K562 (cell line): Measurements from ENCODE around the gene FES. TPM values are rescaled to one million over a fixed set of nuclear protein-coding genes. Genes with fewer than 3 reads are reported as not detected.

ENCODE experiments used
- CCNT2 ChIP-seq: IDR thresholded peaks from 2 replicates; pipeline ENCODE4 v1.6.1; 2011; ENCODE audit warnings: borderline replicate concordance, low read depth, mild to moderate bottlenecking, moderate library complexity, mixed read lengths, low read length; ENCODE audit not compliant: insufficient read length; ENCODE audit errors: extremely low read depth
- CREB1 ChIP-seq, 2 experiments: sonication (generic) in 1 of 2; formaldehyde crosslinking in 1 of 2; IDR thresholded peaks; 2 replicates each; pipeline versions ENCODE4 v1.6.1 to v1.8.0; 2012 to 2022; ENCODE audit warnings: inconsistent platforms in 1 of 2, mild to moderate bottlenecking in 1 of 2, missing genetic modification reagents in 1 of 2, moderate library complexity in 1 of 2
- GABPB2 ChIP-seq: fragments of 250-450 bp; sonication (Bioruptor Pico); conservative IDR thresholded peaks from 2 replicates; pipeline ENCODE4 v1.5.1; 2021; ENCODE audit warnings: mild to moderate bottlenecking
- JUN ChIP-seq, 2 experiments: sonication (generic) in 1 of 2; formaldehyde crosslinking in 1 of 2; IDR thresholded peaks; 2 replicates each; pipeline versions ENCODE4 v1.6.1 to v1.8.0; 2012 to 2022; ENCODE audit warnings: borderline replicate concordance in 2 of 2, mild to moderate bottlenecking in 2 of 2, improper control_type of control experiment in 1 of 2, low read depth in 1 of 2, low read length in 1 of 2, missing genetic modification reagents in 1 of 2
- LEF1 ChIP-seq: fragments of 450-650 bp; IDR thresholded peaks from 2 replicates; pipeline ENCODE4 v1.6.1; 2016; ENCODE audit warnings: mild to moderate bottlenecking
- POLR2AphosphoS2 ChIP-seq: IDR thresholded peaks from 2 replicates; pipeline ENCODE4 v1.6.1; 2012; ENCODE audit warnings: low read length, improper control_type of control experiment
- RBBP5 ChIP-seq: fragments of 200-600 bp; sonication (generic); IDR thresholded peaks from 2 replicates; pipeline ENCODE4 v1.6.1; 2012; ENCODE audit warnings: borderline replicate concordance, mild to moderate bottlenecking, low read length, control low read depth, inconsistent platforms; ENCODE audit not compliant: insufficient read depth, poor library complexity, severe bottlenecking
- SIN3A ChIP-seq, 2 experiments: fragments of 150-350 bp in 1 of 2; IDR thresholded peaks; 2 replicates each; pipeline ENCODE4 v1.6.1; 2011 to 2016; ENCODE audit warnings: borderline replicate concordance in 2 of 2, low read depth in 2 of 2, low read length in 2 of 2, mild to moderate bottlenecking in 2 of 2, moderate library complexity in 2 of 2; ENCODE audit not compliant: control insufficient read depth in 1 of 2
- YY1 ChIP-seq, 3 experiments: IDR thresholded peaks; 2 replicates each; pipeline ENCODE4 v1.6.1; 2011; ENCODE audit warnings: low read length in 2 of 3, mild to moderate bottlenecking in 2 of 3, moderate library complexity in 2 of 3, borderline replicate concordance in 1 of 3, control low read depth in 1 of 3, low read depth in 1 of 3; ENCODE audit not compliant: insufficient read depth in 3 of 3, insufficient replicate concordance in 2 of 3, control insufficient read depth in 1 of 3, insufficient read length in 1 of 3; ENCODE audit errors: extremely low read depth in 1 of 3
- ZNF124 ChIP-seq: sonication (generic); formaldehyde crosslinking; IDR thresholded peaks from 2 replicates; pipeline ENCODE4 v1.8.1; 2022; ENCODE audit warnings: missing genetic modification reagents
- ZNF197 ChIP-seq: fragments of 200-800 bp; sonication (Bioruptor generic); IDR thresholded peaks from 2 replicates; pipeline ENCODE4 v1.6.1; 2016; ENCODE audit warnings: low read depth, missing genetic modification characterization, missing compliant biosample characterization
- ZNF253 ChIP-seq: fragments of 250-450 bp; sonication (Bioruptor Pico); conservative IDR thresholded peaks from 2 replicates; pipeline ENCODE4 v1.6.1; 2021; ENCODE audit warnings: mild to moderate bottlenecking
- ZNF583 ChIP-seq: fragments of 250-450 bp; sonication (Bioruptor Pico); IDR thresholded peaks from 2 replicates; pipeline ENCODE4 v1.4.0; 2020
- polyA plus RNA-seq, 8 experiments: library from polyadenylated mRNA; depleted of rRNA in 4 of 8; stranded (reverse) in 5 of 8; unstranded in 3 of 8; fragments of >200 nt; fragmentation: Nextera tagmentation in 2 of 8; fragmentation: Illumina TruSeq in 1 of 8; extraction: Ambion mirVana in 2 of 8; extraction: Trizol in 1 of 8; gene quantifications; 2 replicates each; pipeline versions ENCODE4 v1.2.1 to v1.2.3, GENCODE V29; 2011 to 2014; ENCODE audit warnings: inconsistent platforms in 1 of 8, missing spikeins in 1 of 8
- total RNA-seq, 7 experiments: library from RNA; depleted of rRNA in 6 of 7; stranded (reverse); fragments of >200 nt in 6 of 7; fragmentation: Illumina TruSeq in 2 of 7; extraction: Trizol in 2 of 7; gene quantifications; 2 replicates each; pipeline versions ENCODE4 v1.2.1 to v1.2.3, GENCODE V29; 2011 to 2021; ENCODE audit warnings: low replicate concordance in 1 of 7
- TF ChIP-seq, protein P1 (sequence below): sonication (generic); formaldehyde crosslinking; IDR thresholded peaks from 2 replicates; pipeline ENCODE4 v1.8.0; 2022; ENCODE audit warnings: missing genetic modification reagents, mild to moderate bottlenecking, borderline replicate concordance
- TF ChIP-seq, protein P2 (sequence below): fragments of 450-650 bp; formaldehyde crosslinking; conservative IDR thresholded peaks from 2 replicates; pipeline ENCODE4 v1.4.0; 2022; ENCODE audit warnings: mild to moderate bottlenecking, missing genetic modification characterization
- TF ChIP-seq, protein P3 (sequence below), 2 experiments: fragments of 200-800 bp in 1 of 2; sonication (Bioruptor generic) in 1 of 2; sonication (generic) in 1 of 2; formaldehyde crosslinking in 1 of 2; IDR thresholded peaks in 1 of 2; conservative IDR thresholded peaks in 1 of 2; 2 replicates each; pipeline versions ENCODE4 v1.5.0 to v1.6.1; 2016 to 2020; ENCODE audit warnings: missing compliant biosample characterization in 1 of 2, missing genetic modification characterization in 1 of 2, missing genetic modification reagents in 1 of 2
- TF ChIP-seq, protein P4 (sequence below): fragments of 450-650 bp; formaldehyde crosslinking; IDR thresholded peaks from 2 replicates; pipeline ENCODE4 v1.4.0; 2020; ENCODE audit warnings: mild to moderate bottlenecking, moderate library complexity

FES gene
- total and polyA plus RNA-seq, 9 of the 15 experiments (the other 6 are each of a cell fraction or from before 2014, with no cell fraction given): 0.38 to 2.6 (median 0.82) TPM

DNA sequence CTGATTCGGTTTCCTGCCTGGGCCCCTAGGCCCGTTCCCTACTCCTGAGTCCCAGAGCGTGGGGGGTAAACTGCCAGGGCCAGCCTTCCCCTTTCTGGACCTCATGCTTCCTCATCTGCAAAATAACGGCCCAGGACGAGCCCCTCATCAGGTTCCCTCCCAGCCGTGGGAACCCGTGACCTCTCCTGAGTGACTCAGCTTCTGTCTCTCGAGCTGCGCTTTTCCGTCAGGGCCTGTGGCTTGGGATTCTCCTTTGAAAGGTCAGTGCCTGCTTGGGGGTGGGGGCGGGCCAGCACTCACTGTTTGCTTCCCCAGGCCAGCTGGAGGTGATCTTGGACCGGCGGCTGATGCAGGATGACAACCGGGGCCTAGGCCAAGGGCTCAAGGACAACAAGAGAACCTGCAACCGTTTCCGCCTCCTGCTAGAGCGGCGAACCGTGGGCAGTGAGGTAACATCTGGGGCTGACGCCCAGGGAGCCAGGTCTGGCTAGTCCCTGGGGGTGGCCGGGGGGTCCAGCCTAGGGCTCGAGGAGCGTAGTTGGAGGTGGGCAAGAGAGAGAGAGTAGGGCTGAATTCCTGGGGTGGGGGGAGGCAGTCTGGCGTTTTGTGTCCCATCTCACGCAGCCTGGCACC, 31.6 kb downstream of the FES start (continued):
- TF ChIP-seq, protein P1, sequence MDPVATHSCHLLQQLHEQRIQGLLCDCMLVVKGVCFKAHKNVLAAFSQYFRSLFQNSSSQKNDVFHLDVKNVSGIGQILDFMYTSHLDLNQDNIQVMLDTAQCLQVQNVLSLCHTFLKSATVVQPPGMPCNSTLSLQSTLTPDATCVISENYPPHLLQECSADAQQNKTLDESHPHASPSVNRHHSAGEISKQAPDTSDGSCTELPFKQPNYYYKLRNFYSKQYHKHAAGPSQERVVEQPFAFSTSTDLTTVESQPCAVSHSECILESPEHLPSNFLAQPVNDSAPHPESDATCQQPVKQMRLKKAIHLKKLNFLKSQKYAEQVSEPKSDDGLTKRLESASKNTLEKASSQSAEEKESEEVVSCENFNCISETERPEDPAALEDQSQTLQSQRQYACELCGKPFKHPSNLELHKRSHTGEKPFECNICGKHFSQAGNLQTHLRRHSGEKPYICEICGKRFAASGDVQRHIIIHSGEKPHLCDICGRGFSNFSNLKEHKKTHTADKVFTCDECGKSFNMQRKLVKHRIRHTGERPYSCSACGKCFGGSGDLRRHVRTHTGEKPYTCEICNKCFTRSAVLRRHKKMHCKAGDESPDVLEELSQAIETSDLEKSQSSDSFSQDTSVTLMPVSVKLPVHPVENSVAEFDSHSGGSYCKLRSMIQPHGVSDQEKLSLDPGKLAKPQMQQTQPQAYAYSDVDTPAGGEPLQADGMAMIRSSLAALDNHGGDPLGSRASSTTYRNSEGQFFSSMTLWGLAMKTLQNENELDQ (CRISPR knock-in tag): no peak
- 0 out of 2 replicates have a peak, but pooled peaks have one; percentile 40 for TF ChIP-seq LEF1
- peak; percentile 51; the same call in 1 of the 2 replicates for TF ChIP-seq JUN (IDR thresholded peaks at IDR 0.05; ENCODE audit: borderline replicate concordance, low read depth, low read length)
- TF ChIP-seq JUN (CRISPR knock-in tag; IDR thresholded peaks at IDR 0.05; ENCODE audit: borderline replicate concordance): no peak
- no peak for TF ChIP-seq CCNT2
- TF ChIP-seq YY1 (IDR thresholded peaks at IDR 0.05; ENCODE audit: borderline replicate concordance in 1 of 3, control insufficient read depth in 1 of 3, extremely low read depth in 1 of 3, insufficient read depth in 3 of 3, insufficient read length in 1 of 3, insufficient replicate concordance in 2 of 3, low read depth in 1 of 3, low read length in 2 of 3): no peak
- peak; percentile 78; the same call in 1 of the 2 replicates for TF ChIP-seq ZNF583
- TF ChIP-seq GABPB2 (CRISPR knock-in tag): no peak
- TF ChIP-seq, protein P2, sequence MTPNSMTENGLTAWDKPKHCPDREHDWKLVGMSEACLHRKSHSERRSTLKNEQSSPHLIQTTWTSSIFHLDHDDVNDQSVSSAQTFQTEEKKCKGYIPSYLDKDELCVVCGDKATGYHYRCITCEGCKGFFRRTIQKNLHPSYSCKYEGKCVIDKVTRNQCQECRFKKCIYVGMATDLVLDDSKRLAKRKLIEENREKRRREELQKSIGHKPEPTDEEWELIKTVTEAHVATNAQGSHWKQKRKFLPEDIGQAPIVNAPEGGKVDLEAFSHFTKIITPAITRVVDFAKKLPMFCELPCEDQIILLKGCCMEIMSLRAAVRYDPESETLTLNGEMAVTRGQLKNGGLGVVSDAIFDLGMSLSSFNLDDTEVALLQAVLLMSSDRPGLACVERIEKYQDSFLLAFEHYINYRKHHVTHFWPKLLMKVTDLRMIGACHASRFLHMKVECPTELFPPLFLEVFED: no peak
- TF ChIP-seq CREB1 (IDR thresholded peaks at IDR 0.05): no peak
- no peak for TF ChIP-seq CREB1 (CRISPR knock-in tag; IDR thresholded peaks at IDR 0.05)
- no peak for TF ChIP-seq ZNF253 (CRISPR knock-in tag)
- no peak; the same call in 1 of the 2 replicates for TF ChIP-seq ZNF197 (CRISPR knock-in tag)
- TF ChIP-seq ZNF124 (CRISPR knock-in tag): no peak
- TF ChIP-seq, protein P3, sequence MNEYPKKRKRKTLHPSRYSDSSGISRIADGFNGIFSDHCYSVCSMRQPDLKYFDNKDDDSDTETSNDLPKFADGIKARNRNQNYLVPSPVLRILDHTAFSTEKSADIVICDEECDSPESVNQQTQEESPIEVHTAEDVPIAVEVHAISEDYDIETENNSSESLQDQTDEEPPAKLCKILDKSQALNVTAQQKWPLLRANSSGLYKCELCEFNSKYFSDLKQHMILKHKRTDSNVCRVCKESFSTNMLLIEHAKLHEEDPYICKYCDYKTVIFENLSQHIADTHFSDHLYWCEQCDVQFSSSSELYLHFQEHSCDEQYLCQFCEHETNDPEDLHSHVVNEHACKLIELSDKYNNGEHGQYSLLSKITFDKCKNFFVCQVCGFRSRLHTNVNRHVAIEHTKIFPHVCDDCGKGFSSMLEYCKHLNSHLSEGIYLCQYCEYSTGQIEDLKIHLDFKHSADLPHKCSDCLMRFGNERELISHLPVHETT (CRISPR knock-in tag; conservative IDR thresholded peaks at IDR 0.05 in 1 of 2, IDR thresholded peaks at IDR 0.05 in 1 of 2): peak in 1 of 2 experiments; percentile 66; a peak in 2 of 4 replicates
- TF ChIP-seq, protein P4, sequence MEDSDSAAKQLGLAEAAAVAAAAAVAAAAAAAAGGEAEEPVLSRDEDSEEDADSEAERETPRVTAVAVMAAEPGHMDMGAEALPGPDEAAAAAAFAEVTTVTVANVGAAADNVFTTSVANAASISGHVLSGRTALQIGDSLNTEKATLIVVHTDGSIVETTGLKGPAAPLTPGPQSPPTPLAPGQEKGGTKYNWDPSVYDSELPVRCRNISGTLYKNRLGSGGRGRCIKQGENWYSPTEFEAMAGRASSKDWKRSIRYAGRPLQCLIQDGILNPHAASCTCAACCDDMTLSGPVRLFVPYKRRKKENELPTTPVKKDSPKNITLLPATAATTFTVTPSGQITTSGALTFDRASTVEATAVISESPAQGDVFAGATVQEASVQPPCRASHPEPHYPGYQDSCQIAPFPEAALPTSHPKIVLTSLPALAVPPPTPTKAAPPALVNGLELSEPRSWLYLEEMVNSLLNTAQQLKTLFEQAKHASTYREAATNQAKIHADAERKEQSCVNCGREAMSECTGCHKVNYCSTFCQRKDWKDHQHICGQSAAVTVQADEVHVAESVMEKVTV (CRISPR knock-in tag): no peak
- TF ChIP-seq POLR2AphosphoS2: 0 out of 2 replicates have a peak, but pooled peaks have one; percentile 77
- peak; percentile 51 to 53; a peak in 2 of 4 replicates for TF ChIP-seq SIN3A (IDR thresholded peaks at IDR 0.05; ENCODE audit: borderline replicate concordance in 2 of 2, control insufficient read depth in 1 of 2, low read depth in 2 of 2, low read length in 2 of 2)
- TF ChIP-seq RBBP5: no peak
